Fibroblast of skin of scalp (primary cell): Measurements from ENCODE around the gene GDAP1L1. TPM values are rescaled to one million over a fixed set of nuclear protein-coding genes. Genes with fewer than 3 reads are reported as not detected.

Source experiments
- DNase-seq: peaks from one replicate; pipeline ENCODE4 v3.0.0-alpha.2; 2013
- polyA plus RNA-seq, 2 experiments: library from polyadenylated mRNA; unstranded; fragments of 120-200 nt; gene quantifications; one replicate each; pipeline ENCODE4 v1.2.1, GENCODE V29; 2013; ENCODE audit not compliant: insufficient read length in 2 of 2

The GDAP1L1 gene
- polyA plus RNA-seq (2013, experiment 1 of 2; ENCODE audit: insufficient read length), result 0.30 TPM
- polyA plus RNA-seq (2013, experiment 2 of 2; ENCODE audit: insufficient read length), result 0.36 TPM

GRCh38 chr20:44247131-44247571 is at the start of gene GDAP1L1:
GDAP1L1 (plus strand) TSS chr20:44247308; CDS start chr20:44247335, 27 bp downstream.
- DNase-seq, result no peak

- no peak for DNase-seq
Observed at GRCh38 chr20:44198872-44199271, 48.2 kb upstream of the GDAP1L1 start.

GRCh38 chr20:44199877-44200276 is 47.2 kb upstream of the GDAP1L1 start:
- DNase-seq, result no peak

- DNase-seq, result no peak
Observed at GRCh38 chr20:44200371-44200770, 46.7 kb upstream of the GDAP1L1 start.

- DNase-seq, result no peak
Observed at GRCh38 chr20:44200983-44201382, 46.1 kb upstream of the GDAP1L1 start.

GRCh38 chr20:44203161-44203560 is 43.9 kb upstream of the GDAP1L1 start:
- DNase-seq, result no peak

- DNase-seq, result peak; percentile 91
Observed at GRCh38 chr20:44204156-44204831, 42.8 kb upstream of the GDAP1L1 start.

GRCh38 chr20:44204832-44205215 is 42.3 kb upstream of the GDAP1L1 start:
- no peak for DNase-seq

- DNase-seq, result no peak
Observed at GRCh38 chr20:44206132-44206531, 41.0 kb upstream of the GDAP1L1 start.

GRCh38 chr20:44207126-44207723 is 39.9 kb upstream of the GDAP1L1 start:
- DNase-seq, result no peak

GRCh38 chr20:44208165-44208564 is 38.9 kb upstream of the GDAP1L1 start:
- DNase-seq, result no peak

GRCh38 chr20:44208770-44209169 is 38.3 kb upstream of the GDAP1L1 start:
- peak; percentile 34 for DNase-seq

- DNase-seq, result peak; percentile 20
Observed at GRCh38 chr20:44209686-44210405, 37.3 kb upstream of the GDAP1L1 start.

- peak; percentile 97 for DNase-seq
Observed at GRCh38 chr20:44210406-44211176, 36.5 kb upstream of the GDAP1L1 start, which contains the start of gene OSER1. OSER1 (minus strand) TSS chr20:44210771; CDS start chr20:44206957, 3,814 bp downstream.

- peak; percentile 31 for DNase-seq
Observed at GRCh38 chr20:44211177-44212039, 35.7 kb upstream of the GDAP1L1 start.

GRCh38 chr20:44212792-44213191 is 34.3 kb upstream of the GDAP1L1 start:
- no peak for DNase-seq

- peak; percentile 67 for DNase-seq
Observed at GRCh38 chr20:44215125-44215524, 32.0 kb upstream of the GDAP1L1 start.

GRCh38 chr20:44217342-44218092 is 29.6 kb upstream of the GDAP1L1 start:
- DNase-seq, result peak; percentile 69

- DNase-seq, result no peak
Observed at GRCh38 chr20:44218446-44218845, 28.7 kb upstream of the GDAP1L1 start.

GRCh38 chr20:44219170-44219730 is 27.9 kb upstream of the GDAP1L1 start:
- DNase-seq, result no peak
